Measurements from ENCODE around the gene GZF1.

Gene GZF1

GRCh38 chr20:23370873-23371272 lies 8.9 kb downstream of the GZF1 start:
- Mint-ChIP-seq H3K27ac (peak overlapping the region; percentile 26), H3K4me3 (no peak overlapping the region), H3K27me3 (no peaks in the 10 kb centered on the region), H3K36me3 (ENCODE audit: low read depth) (peaks cover 75% of the 10 kb centered on the region), H3K9me3 (no peaks in the 10 kb centered on the region), H3K4me1 (ENCODE audit: low read depth) (peaks cover 25% of the 10 kb centered on the region)

- H3K9me3 Mint-ChIP-seq = no peaks in the 10 kb centered on the region
- H3K27me3 Mint-ChIP-seq = no peaks in the 10 kb centered on the region
- no peak overlapping the region for H3K4me3 Mint-ChIP-seq
- peaks cover 75% of the 10 kb centered on the region for H3K36me3 Mint-ChIP-seq (ENCODE audit: low read depth)
- no peak overlapping the region for H3K27ac Mint-ChIP-seq
- H3K4me1 Mint-ChIP-seq (ENCODE audit: low read depth) = peaks cover 19% of the 10 kb centered on the region
Observed at GRCh38 chr20:23371496-23371895, 9.5 kb downstream of the GZF1 start.

- H3K27me3 Mint-ChIP-seq = no peaks in the 10 kb centered on the region
- H3K9me3 Mint-ChIP-seq = no peaks in the 10 kb centered on the region
- no peaks in the 10 kb centered on the region for H3K4me1 Mint-ChIP-seq (ENCODE audit: low read depth)
- H3K27ac Mint-ChIP-seq = no peak overlapping the region
- no peak overlapping the region for H3K4me3 Mint-ChIP-seq
- peaks cover 76% of the 10 kb centered on the region for H3K36me3 Mint-ChIP-seq (ENCODE audit: low read depth)
Observed at GRCh38 chr20:23374441-23374840, 12.5 kb downstream of the GZF1 start.

GRCh38 chr20:23375827-23376226 lies 13.8 kb downstream of the GZF1 start:
- Mint-ChIP-seq H3K27me3 (no peaks in the 10 kb centered on the region), H3K4me3 (no peak overlapping the region), H3K36me3 (ENCODE audit: low read depth) (peaks cover 74% of the 10 kb centered on the region), H3K4me1 (ENCODE audit: low read depth) (no peaks in the 10 kb centered on the region), H3K9me3 (no peaks in the 10 kb centered on the region), H3K27ac (peak overlapping the region; percentile 32)

- Mint-ChIP-seq H3K4me1 (ENCODE audit: low read depth) (no peaks in the 10 kb centered on the region), H3K4me3 (no peak overlapping the region), H3K27me3 (no peaks in the 10 kb centered on the region), H3K27ac (no peak overlapping the region), H3K36me3 (ENCODE audit: low read depth) (peaks cover 84% of the 10 kb centered on the region), H3K9me3 (peaks cover 3% of the 10 kb centered on the region)
Observed at GRCh38 chr20:23379772-23380171, 17.8 kb downstream of the GZF1 start.

- H3K27ac Mint-ChIP-seq = no peak overlapping the region
- H3K36me3 Mint-ChIP-seq (ENCODE audit: low read depth) = peaks cover 83% of the 10 kb centered on the region
Observed at GRCh38 chr20:23381876-23382275, 19.9 kb downstream of the GZF1 start.

GRCh38 chr20:23386304-23387117 lies 24.5 kb downstream of the GZF1 start:
- H3K4me1 Mint-ChIP-seq (ENCODE audit: low read depth) = peaks cover 3% of the 10 kb centered on the region
- H3K27me3 Mint-ChIP-seq = no peaks in the 10 kb centered on the region
- H3K9me3 Mint-ChIP-seq = peaks cover 3% of the 10 kb centered on the region
- peaks cover 86% of the 10 kb centered on the region for H3K36me3 Mint-ChIP-seq (ENCODE audit: low read depth)
- no peak overlapping the region for H3K27ac Mint-ChIP-seq
- no peak overlapping the region for H3K4me3 Mint-ChIP-seq

More at GRCh38 chr20:23381876-23382275, 19.9 kb downstream of the GZF1 start:
- Mint-ChIP-seq H3K4me3 (no peak overlapping the region), H3K4me1 (ENCODE audit: low read depth) (no peaks in the 10 kb centered on the region), H3K9me3 (peaks cover 3% of the 10 kb centered on the region), H3K27me3 (no peaks in the 10 kb centered on the region)

GRCh38 chr20:23387118-23387443 lies 25.1 kb downstream of the GZF1 start:
- no peak overlapping the region for H3K4me3 Mint-ChIP-seq
- peaks cover 86% of the 10 kb centered on the region for H3K36me3 Mint-ChIP-seq (ENCODE audit: low read depth)
- H3K4me1 Mint-ChIP-seq (ENCODE audit: low read depth) = peaks cover 3% of the 10 kb centered on the region
- H3K9me3 Mint-ChIP-seq = peaks cover 3% of the 10 kb centered on the region
- no peak overlapping the region for H3K27ac Mint-ChIP-seq
- H3K27me3 Mint-ChIP-seq = no peaks in the 10 kb centered on the region

- peaks cover 85% of the 10 kb centered on the region for H3K36me3 Mint-ChIP-seq (ENCODE audit: low read depth)
- no peak overlapping the region for H3K27ac Mint-ChIP-seq
- no peaks in the 10 kb centered on the region for H3K9me3 Mint-ChIP-seq
- H3K4me3 Mint-ChIP-seq = no peak overlapping the region
- H3K4me1 Mint-ChIP-seq (ENCODE audit: low read depth) = peaks cover 3% of the 10 kb centered on the region
- no peaks in the 10 kb centered on the region for H3K27me3 Mint-ChIP-seq
Observed at GRCh38 chr20:23390091-23390774, 28.3 kb downstream of the GZF1 start.

- no peak overlapping the region for H3K27ac Mint-ChIP-seq
- H3K9me3 Mint-ChIP-seq = no peaks in the 10 kb centered on the region
- H3K4me1 Mint-ChIP-seq (ENCODE audit: low read depth) = peaks cover 3% of the 10 kb centered on the region
- H3K4me3 Mint-ChIP-seq = no peak overlapping the region
- H3K27me3 Mint-ChIP-seq = no peaks in the 10 kb centered on the region
- H3K36me3 Mint-ChIP-seq (ENCODE audit: low read depth) = peaks cover 72% of the 10 kb centered on the region
Observed at GRCh38 chr20:23391707-23392310, 29.8 kb downstream of the GZF1 start.

GRCh38 chr20:23393996-23394775 lies 32.2 kb downstream of the GZF1 start:
- peaks cover 19% of the 10 kb centered on the region for H3K4me1 Mint-ChIP-seq (ENCODE audit: low read depth)
- peaks cover 59% of the 10 kb centered on the region for H3K36me3 Mint-ChIP-seq (ENCODE audit: low read depth)
- H3K27ac Mint-ChIP-seq = no peak overlapping the region

GRCh38 chr20:23396950-23397627 lies 35.1 kb downstream of the GZF1 start:
- H3K27ac Mint-ChIP-seq = no peak overlapping the region
- peaks cover 41% of the 10 kb centered on the region for H3K4me1 Mint-ChIP-seq (ENCODE audit: low read depth)

More at GRCh38 chr20:23393996-23394775, 32.2 kb downstream of the GZF1 start:
- Mint-ChIP-seq H3K27me3 (no peaks in the 10 kb centered on the region), H3K4me3 (no peak overlapping the region), H3K9me3 (no peaks in the 10 kb centered on the region)

GRCh38 chr20:23397961-23398360 lies 36.0 kb downstream of the GZF1 start:
- Mint-ChIP-seq H3K9me3 (no peaks in the 10 kb centered on the region), H3K4me3 (peak overlapping the region; percentile 28), H3K36me3 (ENCODE audit: low read depth) (peaks cover 55% of the 10 kb centered on the region), H3K27me3 (no peaks in the 10 kb centered on the region), H3K27ac (peak overlapping the region; percentile 85), H3K4me1 (ENCODE audit: low read depth) (peaks cover 44% of the 10 kb centered on the region)

More at GRCh38 chr20:23396950-23397627, 35.1 kb downstream of the GZF1 start:
- Mint-ChIP-seq H3K9me3 (no peaks in the 10 kb centered on the region), H3K4me3 (no peak overlapping the region), H3K27me3 (no peaks in the 10 kb centered on the region), H3K36me3 (ENCODE audit: low read depth) (peaks cover 53% of the 10 kb centered on the region)

- peaks cover 44% of the 10 kb centered on the region for H3K4me1 Mint-ChIP-seq (ENCODE audit: low read depth)
- H3K36me3 Mint-ChIP-seq (ENCODE audit: low read depth) = peaks cover 40% of the 10 kb centered on the region
- peak overlapping the region; percentile 79 for H3K27ac Mint-ChIP-seq
- no peaks in the 10 kb centered on the region for H3K9me3 Mint-ChIP-seq
- no peaks in the 10 kb centered on the region for H3K27me3 Mint-ChIP-seq
- peak overlapping the region; percentile 30 for H3K4me3 Mint-ChIP-seq
Observed at GRCh38 chr20:23399568-23400241, 37.7 kb downstream of the GZF1 start.
